Limb (tissue), 2 donors: ENCODE measurements around the gene CCDC33.

Experiments used
- DNase-seq, 2 donors: peaks; one replicate each; pipeline ENCODE4 v3.0.0-alpha.2; 2016; ENCODE audit errors: extremely low spot score in 2 of 2

The CCDC33 gene

DNA sequence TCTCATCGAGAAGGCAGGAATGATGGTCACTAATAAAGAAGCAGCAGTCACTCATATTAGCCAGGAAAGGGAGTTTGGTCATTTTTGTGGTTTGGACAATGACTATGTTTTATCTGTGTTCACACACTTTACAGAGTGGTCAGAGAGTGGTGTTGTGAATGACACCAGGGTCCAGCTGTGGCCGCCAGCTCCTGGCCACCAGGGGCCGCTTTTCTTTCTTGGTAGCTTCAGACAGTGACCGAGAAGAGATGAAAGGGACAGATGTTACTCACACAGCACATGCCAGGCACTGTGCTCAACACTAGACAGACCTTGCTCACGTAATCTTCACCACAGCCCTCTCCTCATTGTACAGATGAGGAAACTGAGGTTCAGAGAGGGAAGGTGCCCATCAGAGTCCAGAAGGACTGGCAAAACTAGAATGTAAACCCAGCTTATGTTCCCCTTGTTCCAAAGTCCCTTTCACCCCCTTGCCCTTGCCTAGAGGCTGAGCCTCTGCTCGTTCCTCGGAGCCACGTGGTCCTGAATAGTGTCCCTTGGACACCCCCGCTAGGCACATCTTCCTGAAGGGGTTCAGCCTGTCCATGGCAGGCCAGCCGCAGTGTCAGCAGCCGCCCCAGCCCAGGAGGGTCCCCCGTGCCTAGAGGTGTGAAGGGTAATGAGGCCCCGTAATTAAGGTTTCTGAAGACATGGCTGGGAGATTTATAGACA is 75.8 kb downstream of the CCDC33 start:
- no peak for DNase-seq

DNA sequence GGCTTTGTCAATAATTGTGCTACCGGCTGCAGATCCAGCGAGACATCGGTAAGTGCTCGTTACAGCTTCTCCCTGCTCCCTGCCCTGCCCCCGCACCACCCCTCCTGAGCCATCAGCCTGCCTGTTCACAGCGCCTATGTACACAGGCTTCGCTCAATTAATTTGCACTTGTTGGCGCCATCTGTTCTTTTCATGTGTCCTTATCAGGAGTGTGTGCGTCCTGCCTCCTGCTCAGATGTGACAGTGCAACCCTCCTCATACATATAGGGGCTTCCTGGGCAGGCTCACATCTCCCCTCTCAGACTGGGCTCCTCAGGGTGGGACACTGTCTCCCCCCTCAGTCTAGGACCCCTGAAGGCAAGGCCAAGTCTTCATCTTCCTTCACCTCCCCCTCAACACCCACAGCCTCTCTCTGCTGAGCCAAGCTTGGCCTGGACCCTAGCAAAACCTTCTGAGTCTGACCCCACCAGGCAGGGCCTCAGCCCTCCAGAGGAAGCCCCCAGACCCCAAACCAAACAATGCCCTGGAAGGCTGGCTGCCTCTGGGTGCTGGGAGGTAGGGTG is 76.4 kb downstream of the CCDC33 start:
- DNase-seq = no peak

DNA sequence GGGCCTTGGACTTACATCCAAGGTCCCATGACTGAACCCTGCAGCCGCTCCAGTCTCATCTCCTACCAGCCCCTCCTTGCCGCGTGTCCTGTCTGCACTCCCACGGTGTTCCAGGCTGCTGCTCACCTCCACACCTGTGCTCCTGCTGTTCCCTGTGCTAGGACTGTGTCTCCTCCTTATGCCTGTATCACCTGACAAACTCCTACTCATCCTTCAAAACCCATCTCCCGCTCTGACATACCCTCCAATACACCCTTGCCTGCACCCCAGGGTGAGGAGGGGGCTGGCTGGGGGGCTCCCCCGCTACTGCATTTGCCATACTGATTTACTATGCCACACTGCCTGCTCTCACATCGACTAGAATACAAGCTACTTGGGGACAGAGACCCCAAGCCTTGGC is 77.8 kb downstream of the CCDC33 start:
- no peak for DNase-seq

DNA sequence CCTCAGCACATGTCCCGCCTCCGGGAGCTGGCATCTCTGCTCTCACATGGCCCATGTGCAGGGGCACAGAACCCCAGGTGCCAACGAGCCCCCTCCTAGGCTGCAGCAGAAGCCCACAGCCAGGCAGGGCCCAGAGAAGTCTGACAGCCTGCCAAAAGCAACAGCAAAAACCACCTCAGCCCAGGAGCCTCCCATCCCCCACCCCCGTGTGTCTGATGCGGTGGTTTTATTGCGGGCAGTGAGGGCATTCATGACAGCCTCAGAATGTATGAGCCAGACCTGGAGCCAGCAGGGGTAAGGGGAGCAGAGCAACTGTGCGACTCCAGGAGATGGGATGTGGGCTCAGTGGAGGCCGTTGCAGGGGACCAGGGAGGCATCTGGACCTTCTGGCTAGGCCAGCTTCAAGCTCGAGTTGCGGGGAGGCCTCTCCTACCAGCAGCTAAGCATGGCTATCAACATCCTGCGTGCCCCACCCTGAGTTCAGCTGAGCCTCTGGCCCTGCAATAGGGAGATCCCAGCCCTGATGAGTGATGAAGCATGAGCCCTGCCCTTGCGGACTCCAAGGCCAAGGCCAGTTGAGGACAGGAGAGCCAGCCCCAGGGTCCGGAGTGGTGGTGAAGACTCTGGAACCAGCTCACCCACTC is 78.8 kb downstream of the CCDC33 start:
- DNase-seq = peak in 1 of 2 donors; percentile 67

DNA sequence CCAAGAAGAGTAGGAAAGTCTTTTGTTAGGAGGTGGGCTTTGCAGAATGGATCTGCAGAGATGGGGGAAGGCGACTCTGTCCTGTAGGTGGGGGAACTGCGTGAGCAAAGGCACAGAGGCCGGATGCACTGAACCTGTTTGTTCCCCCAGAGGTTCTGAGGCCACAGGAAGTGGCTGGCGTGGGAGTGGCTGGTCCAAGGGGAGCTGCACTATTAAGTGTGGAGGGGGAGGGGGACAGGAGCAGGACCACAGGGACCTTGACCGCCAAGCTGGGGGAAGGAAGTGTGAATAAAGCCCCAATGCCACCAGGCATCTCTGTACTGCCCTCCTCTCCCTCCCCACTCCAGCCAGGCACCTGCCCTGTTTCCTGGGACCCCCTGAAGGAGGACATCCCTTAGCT is 79.5 kb downstream of the CCDC33 start:
- no peak for DNase-seq

DNA sequence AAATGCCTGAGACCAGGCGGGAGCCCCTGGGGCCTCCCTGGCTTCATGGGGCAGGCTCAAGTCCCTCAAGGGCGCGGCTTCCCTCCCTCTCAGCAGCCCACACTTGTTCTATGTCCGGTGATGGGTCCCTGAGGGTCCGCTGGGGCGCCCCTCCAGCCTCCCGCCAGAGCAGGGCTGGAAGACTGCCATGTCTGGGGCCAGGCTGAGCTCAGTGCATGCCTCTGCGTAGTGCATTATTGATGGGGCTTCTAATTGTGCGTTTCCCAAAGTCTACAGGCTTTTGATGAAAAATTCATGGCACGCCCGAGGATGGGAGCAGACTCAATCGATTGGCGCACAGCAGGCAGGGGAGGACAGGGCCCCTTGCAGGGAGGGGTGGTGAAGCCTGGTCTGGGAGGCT is 80.0 kb downstream of the CCDC33 start:
- DNase-seq = peak in 1 of 2 donors; percentile 67

DNA sequence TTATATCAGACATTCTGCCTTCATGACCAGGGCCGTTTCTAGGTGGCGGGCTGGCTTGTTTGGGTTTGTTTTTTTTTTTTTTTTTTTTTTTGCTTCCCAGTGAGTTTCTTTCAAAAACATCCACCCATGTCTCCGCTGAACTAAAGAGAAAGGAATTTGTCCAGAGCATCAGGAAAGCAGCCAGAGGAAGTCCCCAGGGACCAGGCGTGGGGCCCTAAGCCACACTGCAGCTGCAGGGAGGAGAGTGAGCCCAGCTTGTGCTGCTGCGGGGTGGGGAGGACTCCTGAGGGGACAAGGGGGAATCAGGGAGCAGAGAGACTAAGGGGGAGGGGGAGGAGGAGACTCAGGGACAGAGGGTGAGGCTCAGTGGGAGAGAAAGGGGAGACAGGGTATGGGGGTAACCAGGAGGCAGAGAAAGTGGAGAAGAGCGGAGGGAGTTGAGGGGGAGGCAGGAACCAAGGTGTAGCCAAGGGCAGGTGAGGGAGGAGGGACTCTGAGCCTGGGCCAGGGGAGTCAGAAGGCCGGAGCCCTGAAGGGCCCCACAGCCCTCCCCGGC is 81.8 kb downstream of the CCDC33 start:
- peak; percentile 65 to 88 for DNase-seq

DNA sequence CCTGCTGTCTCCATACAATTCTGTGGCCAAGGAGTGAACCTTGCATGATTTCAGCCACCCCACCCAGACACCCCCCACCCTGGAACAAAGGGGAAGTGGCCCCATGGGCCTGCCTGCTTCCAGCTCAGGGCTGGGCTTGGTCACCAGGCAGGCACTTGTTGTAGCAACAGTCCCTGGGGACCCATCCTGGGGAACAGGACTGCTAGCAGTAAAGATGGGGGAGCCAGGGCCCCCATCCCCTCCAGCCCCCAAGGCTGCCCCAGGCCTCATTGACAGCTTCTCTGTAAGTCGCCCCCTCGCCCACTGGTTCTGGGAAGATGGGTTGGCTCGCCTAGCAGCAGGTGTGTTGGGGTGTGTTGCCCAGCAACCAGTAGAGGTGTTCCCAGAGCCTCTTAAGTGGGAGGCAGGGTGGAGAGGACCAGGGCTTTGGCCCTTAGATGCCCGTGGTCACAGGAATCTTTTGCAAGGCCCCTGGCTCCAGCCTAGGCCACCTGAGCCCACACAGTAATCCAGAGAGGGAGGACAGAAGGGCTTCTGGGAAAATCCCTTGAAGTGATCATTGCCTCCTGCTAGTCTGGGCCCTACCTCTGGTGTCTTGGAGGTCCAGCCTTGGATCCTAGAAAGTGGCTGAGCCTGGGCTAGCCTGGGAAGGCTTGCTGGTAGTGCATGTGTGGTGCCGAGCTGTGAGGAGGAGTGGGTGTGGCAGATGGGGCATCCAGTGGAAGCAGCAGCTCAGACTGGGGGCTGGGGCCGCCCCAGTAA is 82.4 kb downstream of the CCDC33 start:
- DNase-seq = peak; percentile 22 to 65

DNA sequence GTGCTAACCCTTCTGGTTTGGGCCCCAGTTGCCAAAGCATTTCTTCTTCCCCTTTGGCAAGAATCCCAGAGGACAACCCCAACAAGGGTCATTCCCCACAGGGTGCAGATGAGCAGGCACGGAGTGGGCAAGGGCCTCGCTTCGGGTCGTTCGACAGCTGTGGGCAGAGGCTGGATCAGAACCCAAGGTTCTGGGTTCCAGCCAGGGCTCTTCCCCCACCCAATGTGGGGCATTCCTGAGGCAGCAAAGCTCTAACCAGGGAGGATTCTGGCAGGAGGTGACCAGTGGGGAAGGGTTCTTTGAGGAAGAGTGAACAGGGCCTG is 83.0 kb downstream of the CCDC33 start:
- DNase-seq = no peak

DNA sequence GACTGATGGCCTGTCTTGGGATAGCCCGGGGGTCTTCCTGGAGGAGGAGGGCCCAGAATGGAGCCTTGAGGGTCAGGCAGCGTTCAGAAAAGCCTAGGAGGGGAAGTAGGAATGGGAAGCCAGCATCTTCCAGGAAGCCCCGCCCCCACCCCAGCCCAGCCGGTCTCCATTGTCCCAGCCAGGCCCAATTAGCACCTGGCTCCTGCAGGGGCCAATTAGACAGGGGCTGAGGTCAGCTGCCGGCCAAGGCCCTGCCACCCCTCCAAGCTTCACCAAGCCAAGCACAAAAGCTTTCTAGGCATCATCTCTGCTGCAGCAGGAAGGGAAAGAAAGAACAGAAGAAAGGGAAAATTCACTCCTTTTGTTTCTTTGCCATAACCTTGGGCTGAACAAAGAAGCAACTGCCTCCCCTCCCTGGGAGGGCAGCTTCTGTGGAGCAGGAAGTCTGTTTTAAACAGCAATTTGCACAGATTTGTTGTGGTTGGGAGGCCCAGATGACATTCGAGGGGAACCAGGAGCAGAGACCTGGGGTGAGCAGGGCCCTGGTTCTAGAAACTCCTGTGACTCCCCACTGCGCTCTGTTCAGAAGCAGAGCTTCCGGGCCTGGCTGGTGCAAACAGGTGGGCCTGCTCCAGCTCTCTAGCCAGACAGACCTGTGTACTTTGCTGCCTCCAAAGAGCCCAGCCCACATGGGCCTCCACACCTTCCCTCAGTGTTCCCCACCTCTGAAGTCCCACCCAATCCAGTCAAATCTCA is 83.6 kb downstream of the CCDC33 start:
- peak in 1 of 2 donors; percentile 54 for DNase-seq

DNA sequence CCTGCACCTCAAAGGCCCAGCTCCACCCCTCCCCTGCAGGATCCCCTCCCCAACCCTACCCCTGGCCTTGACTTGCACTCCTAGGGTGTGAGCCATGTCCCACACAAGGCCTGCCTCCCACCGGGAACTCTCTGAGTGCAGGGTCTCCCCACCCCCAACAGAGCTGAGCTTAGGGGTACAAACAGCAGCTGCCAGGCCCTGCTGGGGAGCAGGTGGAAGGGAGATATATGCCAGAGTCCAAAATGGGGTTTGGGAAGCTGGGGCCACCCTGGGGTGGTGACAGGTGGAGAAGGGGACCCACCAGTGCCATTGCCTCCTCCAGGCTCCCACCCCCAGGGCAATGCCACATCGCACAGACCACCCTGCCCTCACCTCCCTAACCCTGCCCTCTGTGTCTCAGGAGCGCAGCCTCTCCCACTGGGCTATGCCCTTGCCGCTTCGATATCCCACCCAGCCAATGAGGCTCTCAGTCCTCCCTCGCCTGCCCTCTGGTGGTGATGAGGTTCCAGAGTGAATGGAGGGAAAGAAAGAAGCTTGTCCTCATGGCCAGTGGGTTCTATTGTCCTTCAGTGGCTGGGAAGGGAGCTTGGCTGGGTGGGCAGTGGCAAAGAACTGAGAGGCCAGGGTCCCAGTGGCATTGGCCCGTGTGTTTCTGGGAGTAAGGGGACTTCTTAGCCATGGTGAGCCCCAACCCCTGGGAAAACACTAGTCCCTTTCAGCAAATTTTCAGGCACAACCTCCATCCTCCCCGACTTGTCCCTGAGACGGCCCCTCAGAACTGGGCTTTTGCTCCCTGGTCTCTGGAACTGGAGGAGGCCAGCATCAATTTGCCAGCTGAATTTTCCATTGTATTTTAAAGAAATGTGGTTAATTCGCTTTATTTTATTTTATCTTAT is 84.5 kb downstream of the CCDC33 start:
- peak; percentile 32 to 83 for DNase-seq

DNA sequence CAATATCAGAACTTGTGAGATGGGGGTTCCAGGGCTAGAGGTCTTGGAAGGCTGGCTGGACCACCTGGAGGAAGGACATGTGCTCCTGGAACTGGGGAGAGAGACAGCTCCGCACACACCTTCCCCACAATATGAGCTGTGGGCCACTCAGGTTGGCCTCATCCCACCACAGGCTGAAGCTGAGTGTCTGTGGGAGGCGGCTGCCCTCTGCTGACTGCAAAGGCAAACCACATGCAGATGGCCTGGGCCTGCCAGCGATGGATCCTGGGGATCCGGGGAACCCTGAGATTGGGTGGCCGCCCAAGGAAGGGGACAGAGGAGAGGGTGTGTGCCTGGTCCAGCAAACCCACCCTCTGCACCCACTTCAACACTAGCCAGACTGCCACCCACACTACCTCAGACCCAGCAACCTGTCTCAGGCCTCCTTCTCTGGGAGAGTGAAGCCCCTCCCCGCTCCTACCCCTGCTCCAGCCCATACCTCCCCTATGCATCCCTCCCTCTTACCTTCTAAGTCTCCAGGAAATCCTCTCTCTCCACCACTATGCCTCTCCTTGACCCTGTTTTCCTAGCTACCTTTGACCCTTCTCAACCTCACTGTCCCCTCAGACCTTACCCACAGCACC is 86.5 kb downstream of the CCDC33 start:
- peak; percentile 51 to 84 for DNase-seq

DNA sequence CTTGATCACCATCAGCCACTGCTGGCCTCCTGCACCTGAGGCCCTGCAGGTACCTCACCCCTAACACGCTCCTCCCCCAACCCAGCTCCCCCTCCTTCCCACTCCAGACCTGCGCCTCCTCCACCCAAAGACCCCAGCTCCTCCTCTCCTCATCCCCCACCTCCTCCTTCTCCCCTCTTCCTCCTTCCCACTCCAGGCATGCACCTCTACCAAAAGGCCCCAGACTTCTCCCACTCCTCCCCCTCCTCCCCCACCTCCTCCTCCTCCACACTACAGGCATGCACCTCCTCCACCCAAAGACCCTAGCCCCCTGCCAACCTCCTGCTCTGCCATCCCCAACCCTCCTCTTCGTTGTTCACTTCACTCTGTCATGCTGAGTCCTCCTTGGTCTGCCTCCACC is 88.6 kb downstream of the CCDC33 start:
- no peak for DNase-seq

DNA sequence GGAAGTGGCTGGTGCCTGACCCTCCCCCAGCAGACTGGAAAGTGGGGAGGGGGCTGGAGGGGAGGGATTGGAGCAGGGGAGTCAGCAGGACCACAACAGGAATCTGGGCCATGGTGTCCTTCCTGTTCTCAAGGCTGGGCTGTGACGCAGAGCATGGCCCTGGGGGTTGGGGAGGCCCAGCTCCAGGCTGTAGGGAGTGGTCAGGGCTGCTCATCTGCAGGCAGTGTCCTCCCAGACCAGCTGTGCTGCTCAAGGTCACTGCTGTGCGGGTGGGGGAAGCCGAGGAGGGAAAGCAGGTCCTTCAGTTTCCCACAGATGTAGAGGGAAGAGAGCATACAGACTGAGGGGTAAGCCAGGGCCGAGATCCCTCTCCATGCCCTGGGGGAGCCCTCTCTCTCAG is 90.6 kb downstream of the CCDC33 start:
- DNase-seq = no peak

DNA sequence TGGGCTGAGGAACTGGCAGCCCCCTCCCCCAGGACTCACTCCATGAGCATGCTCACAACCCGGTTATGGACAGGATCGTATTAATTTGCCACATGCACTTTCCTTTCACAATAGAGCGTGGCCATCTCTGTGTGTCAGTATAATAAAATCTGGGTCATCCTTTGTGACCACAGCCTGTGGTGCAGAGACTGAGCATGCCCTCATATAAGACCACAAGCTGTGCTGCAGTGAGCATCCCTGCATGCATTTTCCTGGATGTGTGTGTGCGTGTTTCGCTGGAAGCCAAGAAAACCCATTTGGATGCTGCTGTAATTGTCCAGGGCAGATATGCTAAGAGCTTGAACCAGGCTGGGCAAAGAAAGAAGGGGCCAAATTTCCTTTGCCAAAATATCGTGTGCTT is 91.6 kb downstream of the CCDC33 start:
- no peak for DNase-seq

DNA sequence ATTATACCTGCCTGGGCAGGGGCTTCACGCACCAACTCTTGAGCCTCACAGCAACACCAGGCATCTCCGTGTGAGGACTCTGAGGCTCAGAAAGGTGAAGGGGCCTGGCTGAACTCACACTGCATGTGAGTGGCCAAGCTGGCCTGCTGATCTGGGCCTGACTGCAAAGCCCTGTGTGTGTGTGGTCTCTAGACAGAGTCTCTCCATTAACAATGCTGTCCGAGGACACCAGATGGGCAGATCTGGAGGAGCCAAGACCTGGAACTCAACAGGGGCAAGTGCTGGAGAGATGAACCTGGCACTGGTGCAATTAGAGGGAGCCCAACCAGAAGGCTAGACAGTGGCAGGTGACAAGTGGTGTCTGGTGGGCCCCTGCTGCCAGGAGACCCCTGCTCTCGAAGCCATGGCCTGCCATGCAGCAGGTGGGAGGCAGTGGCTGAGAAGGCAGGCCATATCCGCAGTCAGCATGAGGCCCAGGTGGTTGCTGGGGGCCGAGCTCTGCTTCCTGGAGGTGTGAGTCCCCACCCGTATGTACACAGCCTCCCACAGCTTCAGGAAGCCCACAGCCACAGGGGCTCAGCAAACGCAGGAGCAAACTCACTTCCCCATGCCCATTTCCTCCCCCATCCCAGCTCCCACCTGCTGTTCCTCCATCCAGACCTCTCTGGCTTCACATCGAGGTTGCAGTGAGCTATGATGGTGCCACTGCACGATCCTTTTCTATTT is 92.4 kb downstream of the CCDC33 start:
- DNase-seq = no peak

DNA sequence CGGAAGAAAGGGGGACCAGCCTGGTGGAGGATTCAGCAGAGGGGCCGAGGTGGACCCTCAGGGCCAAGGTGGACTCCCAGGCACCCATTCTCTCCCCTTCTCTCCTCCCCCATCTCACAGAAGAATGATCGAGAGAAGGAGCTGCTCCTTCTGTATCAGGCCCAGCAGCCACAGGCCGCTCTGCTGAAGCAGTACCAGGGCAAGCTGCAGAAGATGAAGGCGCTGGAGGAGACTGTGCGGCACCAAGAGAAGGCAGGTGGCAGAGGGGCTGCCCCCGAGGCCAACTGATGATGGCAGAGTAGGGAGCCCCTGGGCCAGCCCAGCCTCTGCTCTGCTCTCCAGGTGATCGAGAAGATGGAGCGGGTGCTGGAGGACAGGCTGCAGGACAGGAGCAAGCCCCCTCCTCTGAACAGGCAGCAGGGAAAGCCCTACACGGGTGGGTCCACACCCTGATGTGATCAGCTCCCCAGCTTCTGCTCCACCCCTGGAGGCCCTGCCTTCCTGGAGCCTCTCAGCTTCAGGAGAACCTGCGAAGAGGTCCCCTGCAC is 94.8 kb downstream of the CCDC33 start:
- DNase-seq = no peak

DNA sequence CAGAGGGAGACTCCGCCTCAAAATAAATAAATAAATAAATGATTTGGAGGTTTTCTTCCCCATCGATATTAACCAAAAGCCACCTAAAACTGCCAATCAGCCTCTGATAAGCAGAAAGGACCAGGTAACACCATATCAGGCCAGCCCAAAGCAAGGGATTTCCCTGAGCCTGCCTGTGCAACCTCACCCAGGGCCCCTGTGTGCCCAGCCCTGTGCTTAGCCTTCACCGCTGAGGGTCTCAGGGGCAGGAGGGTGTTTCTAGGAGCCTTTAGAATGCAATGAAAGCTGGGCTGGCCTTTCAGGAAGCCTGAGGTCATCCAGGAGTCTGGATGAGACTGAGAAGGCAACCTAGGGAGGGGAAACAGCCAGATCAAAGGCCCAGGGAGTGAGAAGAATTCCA is 95.9 kb downstream of the CCDC33 start:
- DNase-seq = no peak

DNA sequence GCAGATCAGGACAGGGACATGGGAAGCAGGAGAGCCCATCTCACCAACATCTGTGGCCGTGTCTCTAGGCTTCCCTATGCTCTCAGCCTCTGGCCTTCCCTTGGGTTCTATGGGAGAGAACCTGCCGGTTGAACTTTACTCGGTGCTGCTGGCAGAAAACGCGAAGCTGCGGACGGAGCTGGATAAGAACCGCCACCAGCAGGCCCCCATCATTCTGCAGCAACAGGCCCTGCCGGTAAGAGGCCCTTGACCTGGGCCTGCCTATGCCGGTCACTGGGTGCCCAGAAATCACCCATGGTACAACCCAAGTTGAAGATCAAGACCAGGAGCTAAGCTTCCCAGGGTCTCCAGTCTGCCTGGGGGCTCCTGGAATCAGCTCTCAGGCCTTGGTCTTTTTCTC is 96.5 kb downstream of the CCDC33 start:
- DNase-seq = no peak
